ENCODE results near the gene RAMP3.

DNA sequence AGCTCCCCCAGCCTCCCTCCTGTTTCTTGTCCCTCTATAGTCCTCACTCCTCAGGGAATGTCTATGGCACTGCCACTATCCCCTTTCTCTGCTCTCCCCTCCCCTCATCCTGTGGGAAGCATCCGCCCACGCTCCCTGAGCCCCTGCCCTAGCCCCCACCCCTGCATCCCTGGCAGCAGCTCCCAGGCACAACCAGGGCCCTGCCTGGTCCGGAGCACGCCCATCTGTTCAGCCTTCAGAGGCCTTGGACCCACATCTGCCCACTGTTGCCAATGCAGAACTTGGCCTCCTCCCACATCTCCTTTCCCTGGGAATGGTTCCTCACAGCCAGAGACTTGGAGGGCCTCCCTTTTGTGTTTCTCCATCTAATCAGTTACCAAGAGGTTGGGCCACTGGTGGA is 25.7 kb upstream of the RAMP3 start:
- TF ChIP-seq, protein P1, sequence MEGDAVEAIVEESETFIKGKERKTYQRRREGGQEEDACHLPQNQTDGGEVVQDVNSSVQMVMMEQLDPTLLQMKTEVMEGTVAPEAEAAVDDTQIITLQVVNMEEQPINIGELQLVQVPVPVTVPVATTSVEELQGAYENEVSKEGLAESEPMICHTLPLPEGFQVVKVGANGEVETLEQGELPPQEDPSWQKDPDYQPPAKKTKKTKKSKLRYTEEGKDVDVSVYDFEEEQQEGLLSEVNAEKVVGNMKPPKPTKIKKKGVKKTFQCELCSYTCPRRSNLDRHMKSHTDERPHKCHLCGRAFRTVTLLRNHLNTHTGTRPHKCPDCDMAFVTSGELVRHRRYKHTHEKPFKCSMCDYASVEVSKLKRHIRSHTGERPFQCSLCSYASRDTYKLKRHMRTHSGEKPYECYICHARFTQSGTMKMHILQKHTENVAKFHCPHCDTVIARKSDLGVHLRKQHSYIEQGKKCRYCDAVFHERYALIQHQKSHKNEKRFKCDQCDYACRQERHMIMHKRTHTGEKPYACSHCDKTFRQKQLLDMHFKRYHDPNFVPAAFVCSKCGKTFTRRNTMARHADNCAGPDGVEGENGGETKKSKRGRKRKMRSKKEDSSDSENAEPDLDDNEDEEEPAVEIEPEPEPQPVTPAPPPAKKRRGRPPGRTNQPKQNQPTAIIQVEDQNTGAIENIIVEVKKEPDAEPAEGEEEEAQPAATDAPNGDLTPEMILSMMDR (optimal IDR thresholded peaks at IDR 0.05 in 1 of 3, IDR thresholded peaks at IDR 0.05 in 1 of 3, conservative IDR thresholded peaks at IDR 0.05 in 1 of 3; ENCODE audit: extremely low read depth in 1 of 3, insufficient read depth in 2 of 3, low read length in 3 of 3), result no peak
- no peak for TF ChIP-seq EZH2 (IDR thresholded peaks at IDR 0.05; ENCODE audit: low read length)

Data from keratinocyte (primary cell).